Measurements from ENCODE around the gene ARL2BP.

The ARL2BP gene

DNA sequence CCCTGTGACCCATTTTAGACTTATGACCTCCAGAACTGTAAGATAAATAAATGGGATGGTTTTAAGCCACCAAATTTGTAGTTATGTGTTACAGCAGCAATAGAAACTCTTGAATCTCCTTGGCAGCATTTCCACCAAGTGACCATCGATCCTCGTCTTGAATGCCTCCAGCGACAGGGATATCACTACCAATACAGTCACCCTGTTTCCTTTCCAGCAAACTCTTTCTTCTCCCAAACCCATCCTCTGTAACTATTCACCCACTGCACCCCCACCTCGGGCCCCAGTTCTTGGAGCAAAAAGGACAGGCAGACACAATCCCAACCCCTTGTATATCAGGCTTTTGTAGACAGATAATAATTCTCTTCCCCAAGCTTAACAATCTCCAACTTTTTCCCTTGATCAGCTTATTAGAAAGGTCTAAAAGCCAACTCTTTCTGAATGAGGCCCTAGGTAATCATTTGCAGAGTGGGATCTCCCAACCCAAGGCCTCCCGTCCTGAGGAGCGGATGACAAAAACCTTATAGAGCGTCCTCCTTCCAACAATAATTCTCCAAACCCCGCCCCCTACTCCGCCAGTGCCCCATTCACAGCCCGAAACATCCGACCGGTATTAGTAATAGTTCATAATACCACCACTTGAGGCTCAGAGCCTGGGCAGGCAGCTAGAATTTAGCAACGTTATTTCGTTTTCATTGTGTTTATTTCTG, 54.1 kb downstream of the ARL2BP start:
- no peak for DNase-seq (ENCODE audit: low read depth)
- peak overlapping the region; percentile 38 for H3K4me3 ChIP-seq (ENCODE audit: low read depth, low read length)
- TF ChIP-seq, protein P1, sequence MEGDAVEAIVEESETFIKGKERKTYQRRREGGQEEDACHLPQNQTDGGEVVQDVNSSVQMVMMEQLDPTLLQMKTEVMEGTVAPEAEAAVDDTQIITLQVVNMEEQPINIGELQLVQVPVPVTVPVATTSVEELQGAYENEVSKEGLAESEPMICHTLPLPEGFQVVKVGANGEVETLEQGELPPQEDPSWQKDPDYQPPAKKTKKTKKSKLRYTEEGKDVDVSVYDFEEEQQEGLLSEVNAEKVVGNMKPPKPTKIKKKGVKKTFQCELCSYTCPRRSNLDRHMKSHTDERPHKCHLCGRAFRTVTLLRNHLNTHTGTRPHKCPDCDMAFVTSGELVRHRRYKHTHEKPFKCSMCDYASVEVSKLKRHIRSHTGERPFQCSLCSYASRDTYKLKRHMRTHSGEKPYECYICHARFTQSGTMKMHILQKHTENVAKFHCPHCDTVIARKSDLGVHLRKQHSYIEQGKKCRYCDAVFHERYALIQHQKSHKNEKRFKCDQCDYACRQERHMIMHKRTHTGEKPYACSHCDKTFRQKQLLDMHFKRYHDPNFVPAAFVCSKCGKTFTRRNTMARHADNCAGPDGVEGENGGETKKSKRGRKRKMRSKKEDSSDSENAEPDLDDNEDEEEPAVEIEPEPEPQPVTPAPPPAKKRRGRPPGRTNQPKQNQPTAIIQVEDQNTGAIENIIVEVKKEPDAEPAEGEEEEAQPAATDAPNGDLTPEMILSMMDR (conservative IDR thresholded peaks at IDR 0.05; ENCODE audit: low read depth, low read length): peak; percentile 38

DNA sequence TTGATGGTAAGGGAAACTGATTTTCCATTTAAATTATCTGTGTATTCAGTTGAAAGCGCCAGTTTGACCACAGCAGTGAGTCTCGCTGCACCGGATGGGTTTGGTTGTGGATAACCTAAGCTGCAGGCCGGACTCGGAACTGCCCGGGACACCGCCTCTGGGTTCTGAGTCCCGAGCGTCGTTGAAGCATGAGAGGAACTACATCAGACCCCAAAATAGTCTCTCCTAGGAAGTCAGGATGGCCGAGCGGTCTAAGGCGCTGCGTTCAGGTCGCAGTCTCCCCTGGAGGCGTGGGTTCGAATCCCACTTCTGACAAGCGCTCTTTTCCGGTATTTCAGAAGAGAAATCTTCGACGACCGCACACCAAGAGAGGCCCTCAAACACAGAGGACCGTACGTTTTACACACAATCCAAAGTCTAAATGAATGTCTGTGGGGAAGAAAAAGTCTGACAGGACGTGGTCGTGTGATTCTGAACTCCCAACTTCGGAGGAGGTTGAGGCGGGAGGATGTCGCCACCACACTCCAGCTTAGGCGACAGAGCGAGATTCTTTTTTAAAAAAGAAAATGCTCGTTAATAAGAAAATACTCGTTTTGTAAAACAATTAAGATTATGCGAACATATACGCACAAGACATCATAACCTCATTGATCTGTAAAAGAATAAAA, 54.8 kb downstream of the ARL2BP start:
- peak overlapping the region; percentile 38 for H3K4me3 ChIP-seq (ENCODE audit: low read depth, low read length)
- DNase-seq (ENCODE audit: low read depth): peak; percentile 97
- TF ChIP-seq, protein P1 (conservative IDR thresholded peaks at IDR 0.05; ENCODE audit: low read depth, low read length): peak; percentile 1

DNA sequence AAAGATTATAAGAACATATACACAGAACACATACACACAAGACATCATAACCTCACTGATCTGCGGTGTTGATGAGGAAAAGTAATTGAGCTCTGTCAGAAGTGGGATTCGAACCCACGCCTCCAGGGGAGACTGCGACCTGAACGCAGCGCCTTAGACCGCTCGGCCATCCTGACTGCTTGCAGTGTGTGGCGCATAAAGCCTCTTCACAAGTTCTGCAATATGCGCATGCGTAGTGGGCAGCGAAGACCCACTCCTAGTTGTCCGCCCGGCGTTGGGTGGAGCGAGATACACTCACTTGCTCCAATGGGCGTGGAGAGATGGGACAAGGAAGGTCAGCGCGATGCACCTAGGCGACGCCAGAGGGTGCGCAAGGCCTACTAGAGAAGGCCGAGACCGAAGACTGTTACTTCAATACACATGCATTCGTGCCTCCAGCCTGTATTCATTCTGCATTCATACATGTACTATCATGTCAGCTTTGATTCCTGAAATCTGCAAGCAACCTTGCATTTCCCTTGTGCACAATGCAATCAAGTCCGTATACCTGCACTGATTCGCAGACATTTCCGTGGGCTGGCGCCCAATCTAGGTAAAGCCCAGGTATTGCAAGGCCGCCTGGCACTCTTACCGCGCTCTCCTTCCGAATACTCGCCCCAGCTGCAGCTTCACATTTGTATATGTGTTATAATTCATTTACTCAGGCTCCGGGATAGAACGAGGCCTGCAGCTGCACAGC, 55.5 kb downstream of the ARL2BP start:
- peak overlapping the region; percentile 38 for H3K4me3 ChIP-seq (ENCODE audit: low read depth, low read length)
- peak; percentile 99 for DNase-seq (ENCODE audit: low read depth)
- TF ChIP-seq, protein P1 (conservative IDR thresholded peaks at IDR 0.05; ENCODE audit: low read depth, low read length): peak; percentile 98

DNA sequence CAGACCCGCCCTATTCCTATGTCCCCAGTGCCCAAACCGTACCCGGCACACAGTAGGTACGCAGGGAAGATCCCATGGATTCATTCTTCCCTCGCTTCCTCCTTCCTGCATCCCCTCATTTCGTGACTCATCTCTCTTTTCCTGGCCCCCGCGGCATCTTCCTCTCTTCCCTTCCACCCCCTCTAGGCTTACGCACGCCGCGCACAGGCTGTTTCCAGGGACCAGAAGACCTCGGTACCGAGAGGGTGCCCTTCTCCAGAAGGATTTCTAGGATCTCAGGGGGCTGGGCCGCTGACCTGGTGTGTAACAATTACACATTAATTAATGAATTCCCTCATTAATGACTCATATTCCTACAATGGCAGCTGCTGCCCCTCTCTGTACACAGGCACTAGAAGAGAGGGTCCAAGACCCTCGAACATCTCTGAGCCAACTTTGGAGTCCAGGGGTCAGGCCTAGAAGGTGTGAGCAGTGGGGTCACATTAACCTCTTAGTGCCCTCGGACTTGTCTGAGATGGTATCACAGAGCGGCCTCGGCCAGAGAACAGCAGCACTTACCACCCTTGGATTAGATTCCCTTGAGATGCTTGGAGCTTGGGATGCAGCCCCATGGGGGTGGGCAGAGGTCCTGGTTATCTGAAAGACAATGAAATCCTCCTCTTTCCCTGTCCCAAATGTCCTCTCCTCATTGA, 56.2 kb downstream of the ARL2BP start:
- H3K4me3 ChIP-seq (ENCODE audit: low read depth, low read length): no peak overlapping the region
- TF ChIP-seq, protein P1 (conservative IDR thresholded peaks at IDR 0.05; ENCODE audit: low read depth, low read length): no peak
- DNase-seq (ENCODE audit: low read depth): no peak

Data from choroid plexus epithelial cell (primary cell).